Natural killer cell (primary cell): ENCODE results near the gene PPIP5K1. TPM values are rescaled to one million over a fixed set of nuclear protein-coding genes. Genes with fewer than 3 reads are reported as not detected.

Experiments
- ATAC-seq, 3 donors: fragments of 150-1000 bp in 2 of 3; fragments of 200-7000 bp in 1 of 3; cut with Tn5 transposase; 1 replicate in 1 of 3; 2 replicates in 2 of 3; pipeline ENCODE4 v1.10.0; 2021; ENCODE audit warnings: mild to moderate bottlenecking in 2 of 3, moderate library complexity in 2 of 3
- DNase-seq, 2 donors: peaks; one replicate each; pipeline versions ENCODE4 v3.0.0 to v3.0.0-alpha.2; 2013 to 2021; ENCODE audit warnings: mixed read lengths in 1 of 2
- H3K27ac ChIP-seq: one replicate; pipeline ENCODE4 v1.5.1; 2013; ENCODE audit warnings: mild to moderate bottlenecking, low read length
- H3K27me3 ChIP-seq: one replicate; pipeline ENCODE4 v1.6.1; 2013; ENCODE audit warnings: low read length; ENCODE audit not compliant: control insufficient read depth, insufficient read depth
- H3K36me3 ChIP-seq: one replicate; pipeline ENCODE4 v1.6.1; 2013; ENCODE audit warnings: low read length; ENCODE audit not compliant: control insufficient read depth, insufficient read depth
- H3K4me1 ChIP-seq: one replicate; pipeline ENCODE4 v1.6.1; 2013; ENCODE audit warnings: low read length; ENCODE audit not compliant: control insufficient read depth, insufficient read depth
- H3K4me3 ChIP-seq: one replicate; pipeline ENCODE4 v1.5.1; 2013; ENCODE audit warnings: low read length
- H3K9me3 ChIP-seq: one replicate; pipeline ENCODE4 v1.6.1; 2013; ENCODE audit warnings: low read length; ENCODE audit not compliant: control insufficient read depth, insufficient read depth
- H3K27ac Mint-ChIP-seq, 2 donors: one replicate each; pipeline ENCODE4 v1.8.0; 2022; ENCODE audit warnings: mild to moderate bottlenecking in 2 of 2, mixed read lengths in 2 of 2, moderate library complexity in 1 of 2
- H3K27me3 Mint-ChIP-seq, 2 donors: one replicate each; pipeline ENCODE4 v1.8.0; 2022; ENCODE audit warnings: low read depth in 2 of 2, mixed read lengths in 2 of 2
- H3K36me3 Mint-ChIP-seq: one replicate; pipeline ENCODE4 v1.8.0; 2022; ENCODE audit warnings: mixed read lengths
- H3K4me1 Mint-ChIP-seq, 2 donors: one replicate each; pipeline ENCODE4 v1.8.0; 2022; ENCODE audit warnings: mixed read lengths in 2 of 2
- H3K4me3 Mint-ChIP-seq: one replicate; pipeline ENCODE4 v1.8.0; 2022; ENCODE audit warnings: mild to moderate bottlenecking, moderate library complexity, mixed read lengths
- H3K9me3 Mint-ChIP-seq, 2 donors: one replicate each; pipeline ENCODE4 v1.8.0; 2022; ENCODE audit warnings: mixed read lengths in 2 of 2
- CTCF ChIP-seq: fragments of 200-600 bp; IDR thresholded peaks from one replicate; pipeline ENCODE4 v1.8.0; 2022; ENCODE audit warnings: antibody characterized with exemption
- WGBS: methylation state at CpG from one replicate; pipeline ENCODE4 v1.1.7; 2013; ENCODE audit warnings: missing lambda C conversion rate; ENCODE audit not compliant: insufficient coverage; 5-methylcytosine and 5-hydroxymethylcytosine counted together
- intact Hi-C: fragments of 100-400 bp; cut with micrococcal nuclease; formaldehyde crosslinking; loops from one replicate; pipeline ENCODE4 v1.14.2; 2022
- total RNA-seq, 4 donors: library from RNA; stranded (reverse); fragments of 120-200 nt in 1 of 4; gene quantifications; one replicate each; pipeline versions ENCODE4 v1.2.3 to v1.2.4, GENCODE V29; 2013 to 2022

PPIP5K1 gene
- total RNA-seq, 3 donors from 2014 or later (not counting 1 experiment from before 2014, with no cell fraction given), result 28.2 to 45.9 (median 38.2) TPM

- 92% methylated on average over 11 of the region's 11 CpGs for WGBS
- no peak for TF ChIP-seq CTCF
- Histone ChIP-seq H3K4me3 (no peak overlapping the region), H3K27ac (no peak overlapping the region), H3K4me1 (peaks cover 11% of the 10 kb centered on the region), H3K36me3 (no peaks in the 10 kb centered on the region), H3K27me3 (peaks cover 11% of the 10 kb centered on the region), H3K9me3 (no peaks in the 10 kb centered on the region)
- H3K36me3 Mint-ChIP-seq, result no peaks in the 10 kb centered on the region
- peaks cover 10 to 25% of the 10 kb centered on the region in 2 donors for H3K4me1 Mint-ChIP-seq
- H3K27ac Mint-ChIP-seq, result no peak overlapping the region
- H3K4me3 Mint-ChIP-seq, result no peak overlapping the region
- peaks cover 28 to 35% of the 10 kb centered on the region in 2 donors for H3K27me3 Mint-ChIP-seq
- no peak for DNase-seq
- intact Hi-C loops, result no loop called here
- no peak for ATAC-seq
- H3K9me3 Mint-ChIP-seq, result no peaks in the 10 kb centered on the region
These were observed 68.6 kb downstream of the PPIP5K1 start for GRCh38 chr15:43521419-43521818.

- Mint-ChIP-seq H3K9me3 (no peaks in the 10 kb centered on the region), H3K36me3 (no peaks in the 10 kb centered on the region), H3K27ac (no peak overlapping the region), H3K4me3 (no peak overlapping the region), H3K27me3 (peaks cover 38 to 40% of the 10 kb centered on the region in 2 donors), H3K4me1 (peaks cover 10 to 25% of the 10 kb centered on the region in 2 donors)
- H3K9me3 ChIP-seq, result no peaks in the 10 kb centered on the region
- no peak for TF ChIP-seq CTCF
- no peak for DNase-seq
- no peak overlapping the region for H3K4me3 ChIP-seq
- no peak overlapping the region for H3K27ac ChIP-seq
- WGBS, result 74% methylated on average over 1 of the region's 2 CpGs
- H3K27me3 ChIP-seq, result peaks cover 11% of the 10 kb centered on the region
- intact Hi-C loops, result no loop called here
- peaks cover 11% of the 10 kb centered on the region for H3K4me1 ChIP-seq
- ATAC-seq, result no peak
- no peaks in the 10 kb centered on the region for H3K36me3 ChIP-seq
These were observed 69.9 kb downstream of the PPIP5K1 start for GRCh38 chr15:43520138-43520537.

GRCh38 chr15:43519196-43519595 is 70.8 kb downstream of the PPIP5K1 start:
- DNase-seq (no peak), ATAC-seq (no peak)
- no peak overlapping the region for H3K27ac Mint-ChIP-seq
- TF ChIP-seq CTCF, result no peak
- H3K4me1 Mint-ChIP-seq, result peaks cover 15 to 25% of the 10 kb centered on the region in 2 donors
- no peaks in the 10 kb centered on the region for H3K9me3 ChIP-seq
- H3K4me1 ChIP-seq, result peaks cover 11% of the 10 kb centered on the region
- no peaks in the 10 kb centered on the region for H3K9me3 Mint-ChIP-seq
- peaks cover 11% of the 10 kb centered on the region for H3K27me3 ChIP-seq
- no peak overlapping the region for H3K4me3 ChIP-seq
- 28% methylated on average over 2 of the region's 2 CpGs for WGBS
- H3K36me3 ChIP-seq, result no peaks in the 10 kb centered on the region
- no peak overlapping the region for H3K27ac ChIP-seq
- H3K36me3 Mint-ChIP-seq, result no peaks in the 10 kb centered on the region
- H3K27me3 Mint-ChIP-seq, result peaks cover 38 to 40% of the 10 kb centered on the region in 2 donors
- peak overlapping the region; percentile 9 for H3K4me3 Mint-ChIP-seq
- intact Hi-C loops, result no loop called here

GRCh38 chr15:43518197-43518761 is 71.7 kb downstream of the PPIP5K1 start:
- DNase-seq, result peak in 1 of 2 donors; percentile 38
- peak overlapping the region in 1 of 2 donors; percentile 65 for H3K27ac Mint-ChIP-seq
- no peaks in the 10 kb centered on the region for H3K9me3 Mint-ChIP-seq
- Histone ChIP-seq H3K36me3 (no peaks in the 10 kb centered on the region), H3K4me3 (no peak overlapping the region), H3K9me3 (no peaks in the 10 kb centered on the region), H3K27ac (no peak overlapping the region), H3K4me1 (peaks cover 11% of the 10 kb centered on the region), H3K27me3 (peaks cover 11% of the 10 kb centered on the region)
- WGBS, result 12% methylated on average over 11 of the region's 18 CpGs
- TF ChIP-seq CTCF, result no peak
- peaks cover 15 to 25% of the 10 kb centered on the region in 2 donors for H3K4me1 Mint-ChIP-seq
- ATAC-seq, result peak in 2 of 3 donors; percentile 49 to 54
- no peaks in the 10 kb centered on the region for H3K36me3 Mint-ChIP-seq
- no peak overlapping the region for H3K4me3 Mint-ChIP-seq
- H3K27me3 Mint-ChIP-seq, result peaks cover 38 to 40% of the 10 kb centered on the region in 2 donors
- intact Hi-C loops, result no loop called here
